Kidney epithelial cell (primary cell): ENCODE results near the gene SHANK1. TPM values are rescaled to one million over a fixed set of nuclear protein-coding genes. Genes with fewer than 3 reads are reported as not detected.

Source experiments
- DNase-seq: peaks from one replicate; pipeline ENCODE4 v3.0.0-alpha.2; 2010; ENCODE audit warnings: low read depth
- H3K27me3 ChIP-seq: 2 replicates; pipeline ENCODE4 v1.6.0; 2011; ENCODE audit warnings: low read length; ENCODE audit not compliant: control insufficient read depth, insufficient read depth
- H3K36me3 ChIP-seq: 2 replicates; pipeline ENCODE4 v1.5.1; 2011; ENCODE audit warnings: low read length; ENCODE audit not compliant: control insufficient read depth, insufficient read depth
- H3K4me3 ChIP-seq: 2 replicates; pipeline ENCODE4 v1.5.1; 2011; ENCODE audit warnings: low read depth, mild to moderate bottlenecking, control low read depth, low read length
- total RNA-seq: library from RNA; depleted of rRNA; stranded (reverse); fragments of >200 nt; gene quantifications from 2 replicates; pipeline ENCODE4 v1.2.3, GENCODE V29; 2015
- TF ChIP-seq, protein P1 (sequence below): IDR thresholded peaks from 2 replicates; pipeline ENCODE4 v1.5.1; 2011; ENCODE audit warnings: mild to moderate bottlenecking, moderate library complexity, low read length, control low read depth, inconsistent platforms; ENCODE audit not compliant: insufficient read depth, poor library complexity, severe bottlenecking

Gene SHANK1
- total RNA-seq, 1 donor from 2014 or later = 1.6 TPM

DNA sequence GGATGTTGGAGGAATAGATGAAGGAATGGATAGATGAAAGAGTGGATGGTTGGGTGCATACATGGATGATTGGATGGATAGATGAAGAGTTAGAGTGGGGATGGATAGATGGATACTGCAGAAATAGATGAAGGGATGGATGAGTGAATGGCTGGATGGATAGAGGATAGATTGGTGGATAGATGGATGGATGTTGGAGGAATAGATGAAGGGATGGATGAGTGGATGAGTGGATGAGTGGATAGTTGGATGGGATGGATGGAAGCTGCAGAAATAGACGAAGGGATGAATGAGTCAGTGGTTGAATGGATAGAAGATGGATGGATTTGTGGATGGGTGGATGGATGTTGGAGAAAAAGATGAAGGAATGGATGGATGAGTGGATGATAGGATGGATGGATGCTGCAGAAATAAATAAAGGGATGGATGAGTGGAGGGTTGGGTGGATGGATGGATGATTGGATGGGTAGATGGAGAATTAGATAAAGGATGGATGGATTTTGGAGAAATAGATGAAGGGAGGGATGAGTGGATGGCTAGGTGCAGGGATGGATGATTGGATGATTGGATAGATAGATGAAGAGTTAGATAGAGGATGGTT lies 75.2 kb downstream of the SHANK1 start:
- no peak for DNase-seq
- Histone ChIP-seq H3K27me3 (peaks cover 6% of the 10 kb centered on the region), H3K36me3 (no peaks in the 10 kb centered on the region), H3K4me3 (no peak overlapping the region)
- TF ChIP-seq, protein P1, sequence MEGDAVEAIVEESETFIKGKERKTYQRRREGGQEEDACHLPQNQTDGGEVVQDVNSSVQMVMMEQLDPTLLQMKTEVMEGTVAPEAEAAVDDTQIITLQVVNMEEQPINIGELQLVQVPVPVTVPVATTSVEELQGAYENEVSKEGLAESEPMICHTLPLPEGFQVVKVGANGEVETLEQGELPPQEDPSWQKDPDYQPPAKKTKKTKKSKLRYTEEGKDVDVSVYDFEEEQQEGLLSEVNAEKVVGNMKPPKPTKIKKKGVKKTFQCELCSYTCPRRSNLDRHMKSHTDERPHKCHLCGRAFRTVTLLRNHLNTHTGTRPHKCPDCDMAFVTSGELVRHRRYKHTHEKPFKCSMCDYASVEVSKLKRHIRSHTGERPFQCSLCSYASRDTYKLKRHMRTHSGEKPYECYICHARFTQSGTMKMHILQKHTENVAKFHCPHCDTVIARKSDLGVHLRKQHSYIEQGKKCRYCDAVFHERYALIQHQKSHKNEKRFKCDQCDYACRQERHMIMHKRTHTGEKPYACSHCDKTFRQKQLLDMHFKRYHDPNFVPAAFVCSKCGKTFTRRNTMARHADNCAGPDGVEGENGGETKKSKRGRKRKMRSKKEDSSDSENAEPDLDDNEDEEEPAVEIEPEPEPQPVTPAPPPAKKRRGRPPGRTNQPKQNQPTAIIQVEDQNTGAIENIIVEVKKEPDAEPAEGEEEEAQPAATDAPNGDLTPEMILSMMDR = no peak

DNA sequence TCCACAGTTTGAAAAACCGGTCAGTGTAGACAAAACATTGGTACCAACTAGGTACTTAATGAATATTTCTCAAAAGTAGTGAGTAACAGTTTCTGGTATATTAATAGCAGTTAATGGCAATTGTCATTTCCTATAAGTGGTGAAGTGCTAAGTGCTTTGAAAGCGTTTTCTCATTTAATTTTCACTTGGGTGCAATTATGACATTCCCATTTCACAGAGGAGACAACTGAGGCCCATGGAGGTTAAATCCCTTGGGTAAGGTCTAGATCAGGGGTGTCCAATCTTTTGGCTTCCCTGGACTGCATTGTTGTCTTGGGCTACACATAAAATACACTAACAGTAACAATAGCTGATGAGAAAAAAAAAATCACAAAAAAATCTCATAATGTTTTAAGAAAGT lies 79.2 kb downstream of the SHANK1 start:
- Histone ChIP-seq H3K27me3 (peaks cover 26% of the 10 kb centered on the region), H3K36me3 (no peaks in the 10 kb centered on the region), H3K4me3 (no peak overlapping the region)
- no peak for DNase-seq
- TF ChIP-seq, protein P1 = no peak

DNA sequence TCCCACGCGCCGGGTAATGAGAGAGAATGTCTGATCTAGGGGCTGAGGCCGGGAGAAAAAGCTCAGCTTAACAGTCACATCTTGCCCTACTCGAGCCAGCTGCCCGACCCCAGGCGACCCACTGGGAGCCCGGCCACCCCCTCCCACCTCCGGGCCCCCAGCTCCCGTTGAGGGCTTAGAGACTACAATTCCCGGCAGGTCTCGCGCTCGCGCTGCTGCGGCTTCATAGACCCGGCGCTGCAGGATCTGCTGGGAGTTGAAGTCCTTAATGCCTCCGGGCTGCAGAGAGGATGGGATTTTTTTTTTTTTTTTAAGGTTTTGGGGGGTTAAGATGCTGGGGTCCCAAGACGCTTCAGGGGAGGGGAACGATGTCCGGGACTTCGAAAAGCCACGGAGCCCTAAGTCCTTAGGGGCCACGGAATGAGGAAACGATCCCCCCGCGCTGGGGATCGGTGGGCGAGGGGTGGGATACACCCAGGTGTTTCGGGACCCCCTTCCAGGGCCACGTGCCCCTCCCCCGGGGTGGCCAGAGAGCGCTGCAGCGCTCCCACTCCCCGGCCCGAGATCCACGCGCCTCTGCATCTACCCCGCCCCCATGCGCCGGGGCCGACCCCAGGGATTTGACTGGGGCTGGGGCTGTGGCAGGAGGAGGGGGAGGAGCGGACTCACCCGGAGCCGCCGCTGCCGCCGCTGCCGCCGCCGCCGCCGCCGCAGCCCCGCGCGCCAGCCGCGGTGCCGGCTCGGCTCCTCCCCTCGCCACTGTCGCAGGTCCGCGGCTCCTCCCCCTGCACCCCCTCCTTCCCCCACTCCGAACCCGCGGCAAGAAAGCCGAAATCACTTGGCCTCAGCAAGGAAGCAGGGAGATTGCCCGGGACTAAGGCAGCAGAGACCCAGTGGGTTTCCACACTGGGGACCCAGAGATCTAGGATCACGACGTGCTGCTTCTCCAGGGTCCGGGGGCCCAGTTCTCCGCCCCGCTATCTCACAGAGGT lies 80.2 kb downstream of the SHANK1 start, which contains the start of gene SYT3:
TSS of gene SYT3 (minus strand) at position 761 of the 992 bp plus-strand sequence. CDS start 2,470 bp downstream, outside the sequence.
- Histone ChIP-seq H3K36me3 (no peaks in the 10 kb centered on the region), H3K4me3 (peak within 1 kb of the TSS; percentile 49), H3K27me3 (peaks cover 26% of the 10 kb centered on the region)
- no peak for DNase-seq
- TF ChIP-seq, protein P1 = no peak

DNA sequence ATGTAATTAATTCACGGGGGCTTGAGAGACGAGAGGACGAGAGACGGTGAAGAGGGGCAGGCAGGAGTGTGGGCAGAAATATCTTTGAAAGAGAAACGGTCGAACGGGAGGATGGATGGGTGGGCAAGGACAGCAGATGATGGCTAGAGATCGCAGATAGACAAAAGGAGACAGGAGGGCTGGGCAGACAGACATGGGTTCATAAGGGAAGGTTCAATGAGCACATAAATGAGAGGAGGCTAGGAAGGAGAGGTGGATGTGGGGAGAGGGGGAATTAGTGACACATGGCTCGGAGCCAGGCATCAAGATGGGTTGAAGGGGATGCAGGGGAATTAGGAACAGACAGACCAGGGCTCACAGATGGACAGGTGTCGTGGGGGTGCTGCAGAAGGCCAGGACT lies 81.0 kb downstream of the SHANK1 start:
- peaks cover 26% of the 10 kb centered on the region for H3K27me3 ChIP-seq

DNA sequence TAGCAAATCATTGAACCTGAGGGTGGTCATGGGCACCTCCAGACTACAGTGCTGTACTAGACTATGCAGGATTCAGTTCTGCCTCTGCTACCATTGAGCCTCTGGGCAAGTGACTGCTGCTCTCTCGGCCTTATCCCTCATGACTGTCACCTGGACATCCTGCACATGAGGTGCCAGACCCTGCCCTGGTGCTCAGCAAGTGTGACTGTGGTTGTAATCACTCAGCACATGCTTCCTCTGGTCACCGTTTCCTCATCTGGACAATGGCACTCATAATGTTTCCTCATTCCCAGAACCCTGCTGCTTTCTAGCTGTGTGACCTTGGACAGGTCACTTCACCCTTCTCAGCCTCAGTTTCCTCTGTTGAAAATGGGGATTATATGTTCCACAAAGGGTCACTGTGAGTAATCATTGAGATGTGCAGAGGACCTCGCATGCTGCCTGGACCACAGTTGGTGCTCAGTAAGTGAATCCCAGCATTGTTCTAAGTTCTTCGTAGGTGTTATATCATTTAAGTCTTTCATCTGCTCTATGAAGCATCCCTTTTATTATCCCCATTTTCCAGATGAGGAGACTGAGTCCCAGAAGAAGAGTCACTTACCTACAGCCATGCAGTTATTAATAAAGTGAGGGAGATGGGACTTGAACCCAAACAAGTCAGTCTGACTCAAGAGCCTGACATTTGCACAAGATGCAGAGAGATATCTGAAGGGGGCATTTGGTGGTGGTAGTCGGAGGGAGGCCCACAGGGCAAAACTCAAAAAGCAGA lies 83.1 kb downstream of the SHANK1 start:
- TF ChIP-seq, protein P1 = no peak
- peaks cover 26% of the 10 kb centered on the region for H3K27me3 ChIP-seq
- DNase-seq = no peak
- H3K36me3 ChIP-seq = no peaks in the 10 kb centered on the region
- no peak overlapping the region for H3K4me3 ChIP-seq

More for the DNA sequence above, 81.0 kb downstream of the SHANK1 start:
- no peak for DNase-seq
- Histone ChIP-seq H3K36me3 (no peaks in the 10 kb centered on the region), H3K4me3 (no peak overlapping the region)
- TF ChIP-seq, protein P1 = no peak
